T-cell (primary cell): Measurements from ENCODE around the gene ZNF710. TPM values are rescaled to one million over a fixed set of nuclear protein-coding genes. Genes with fewer than 3 reads are reported as not detected.

ENCODE experiments used
- ATAC-seq, 4 experiments: fragments of 200-7000 bp in 3 of 4; fragments of 150-1000 bp in 1 of 4; cut with Tn5 transposase; replicated peaks in 1 of 4; 1 replicate in 3 of 4; 2 replicates in 1 of 4; pipeline ENCODE4 v1.10.0; 2021; ENCODE audit warnings: moderate library complexity in 3 of 4, mild to moderate bottlenecking in 2 of 4, moderate number of reproducible peaks in 1 of 4
- CTCF ChIA-PET, 2 donors: fragments of 300-600 bp; sonication (Branson Sonifier 250); formaldehyde crosslinking; loops; one replicate each; lab custom pipeline; 2022; ENCODE audit warnings: antibody characterized with exemption in 2 of 2; lab: Charles Lee
- POLR2A ChIA-PET, 2 donors: fragments of 300-600 bp; sonication (Branson Sonifier 250); formaldehyde crosslinking; loops; one replicate each; lab custom pipeline; 2022; ENCODE audit warnings: antibody characterized with exemption in 2 of 2; lab: Charles Lee
- DNase-seq, 35 experiments: peaks; one replicate each; pipeline versions ENCODE4 v3.0.0 to v3.0.0-alpha.2; 2013 to 2023
- H3K27ac ChIP-seq: one replicate; pipeline ENCODE4 v1.5.1; 2013; ENCODE audit warnings: low read length
- H3K27me3 ChIP-seq, 2 experiments: replicated peaks in 1 of 2; 1 replicate in 1 of 2; 2 replicates in 1 of 2; pipeline versions ENCODE4 v1.6.1 to v1.7.0; 2013; ENCODE audit warnings: low read length in 1 of 2, mixed read lengths in 1 of 2; ENCODE audit not compliant: control insufficient read depth in 2 of 2, insufficient read depth in 2 of 2; ENCODE audit errors: extremely low read depth in 1 of 2
- H3K36me3 ChIP-seq, 2 donors: 1 replicate in 1 of 2; 2 replicates in 1 of 2; pipeline versions ENCODE4 v1.6.1 to v1.7.0; 2013; ENCODE audit warnings: low read length in 1 of 2; ENCODE audit not compliant: control insufficient read depth in 2 of 2, insufficient read depth in 1 of 2; ENCODE audit errors: extremely low read depth in 1 of 2
- H3K4me1 ChIP-seq, 2 experiments: 1 replicate in 1 of 2; 2 replicates in 1 of 2; pipeline versions ENCODE4 v1.6.1 to v1.7.0; 2013; ENCODE audit warnings: low read length in 2 of 2, mixed read lengths in 1 of 2; ENCODE audit not compliant: insufficient read depth in 2 of 2, control insufficient read depth in 1 of 2; ENCODE audit errors: extremely low read depth in 1 of 2
- H3K4me3 ChIP-seq, 2 donors: 1 replicate in 1 of 2; 2 replicates in 1 of 2; pipeline versions ENCODE4 v1.5.1 to v1.7.0; 2013; ENCODE audit warnings: mild to moderate bottlenecking in 2 of 2, low read length in 1 of 2, moderate library complexity in 1 of 2; ENCODE audit not compliant: control insufficient read depth in 1 of 2; ENCODE audit errors: extremely low read depth in 1 of 2
- H3K9me3 ChIP-seq: 2 replicates; pipeline ENCODE4 v1.7.0; 2013
- H3K27ac Mint-ChIP-seq, 2 donors: one replicate each; pipeline ENCODE4 v1.8.0; 2020 to 2021; ENCODE audit warnings: mild to moderate bottlenecking in 2 of 2, mixed read lengths in 2 of 2
- H3K27me3 Mint-ChIP-seq, 2 donors: one replicate each; pipeline ENCODE4 v1.8.0; 2021 to 2022; ENCODE audit warnings: mixed read lengths in 2 of 2
- H3K36me3 Mint-ChIP-seq: one replicate; pipeline ENCODE4 v1.8.0; 2021; ENCODE audit warnings: mixed read lengths
- H3K4me1 Mint-ChIP-seq, 3 donors: one replicate each; pipeline ENCODE4 v1.8.0; 2020 to 2022; ENCODE audit warnings: mixed read lengths in 3 of 3, mild to moderate bottlenecking in 1 of 3
- H3K4me3 Mint-ChIP-seq, 3 donors: one replicate each; pipeline ENCODE4 v1.8.0; 2020 to 2022; ENCODE audit warnings: mild to moderate bottlenecking in 3 of 3, mixed read lengths in 3 of 3, moderate library complexity in 3 of 3
- H3K9me3 Mint-ChIP-seq, 3 donors: one replicate each; pipeline ENCODE4 v1.8.0; 2020 to 2022; ENCODE audit warnings: mixed read lengths in 3 of 3
- WGBS: methylation state at CpG from one replicate; pipeline ENCODE4 v1.1.5; 2013; ENCODE audit warnings: missing lambda C conversion rate; ENCODE audit not compliant: insufficient coverage; 5-methylcytosine and 5-hydroxymethylcytosine counted together
- total RNA-seq, 35 experiments: library from RNA in 6 of 35; stranded (reverse) in 6 of 35; fragments of 120-200 nt in 1 of 35; gene quantifications; one replicate each; pipeline versions ENCODE4 v1.2.1 to v1.2.4 and lab custom pipeline; 2013 to 2026

ZNF710 gene
- total RNA-seq, 5 donors from 2014 or later (not counting 1 experiment from before 2014, with no cell fraction given): 11.8 to 21.2 (median 17.7) TPM

DNA sequence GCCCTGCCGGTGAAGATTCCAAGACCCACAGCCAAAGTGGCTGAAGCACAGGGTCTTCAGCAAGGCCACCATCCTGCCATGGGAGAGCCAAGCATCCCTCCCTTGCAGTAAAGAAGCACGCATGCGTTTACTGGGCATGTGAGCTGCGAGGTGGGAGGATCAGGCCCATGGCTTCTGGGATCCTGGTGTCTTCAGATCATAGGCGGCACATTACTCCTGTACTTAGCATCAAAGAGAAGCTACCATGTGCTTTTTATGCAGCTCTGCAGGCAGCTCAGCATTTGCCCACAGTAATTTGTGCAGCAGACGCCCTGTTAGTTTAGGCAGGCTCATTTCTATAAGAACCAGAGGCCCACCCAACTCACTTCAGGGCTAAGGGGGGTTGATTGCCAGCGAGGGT lies 55.4 kb downstream of the ZNF710 start:
- Histone ChIP-seq H3K9me3 (no peaks in the 10 kb centered on the region), H3K27me3 (no peaks in the 10 kb centered on the region), H3K4me3 (no peak overlapping the region), H3K27ac (no peak overlapping the region), H3K36me3 (no peaks in the 10 kb centered on the region), H3K4me1 (peaks cover 31 to 34% of the 10 kb centered on the region in 2 experiments)
- H3K4me1 Mint-ChIP-seq: peaks cover 37 to 53% (median 48%) of the 10 kb centered on the region in 3 donors
- ChIA-PET POLR2A (interaction anchor here in 1 of 2 donors (0.6 kb wide), 1 partner anchor 42 kb away, joined by 6 read pairs; no protein-coding TSS in a partner anchor), CTCF (interaction anchor here (0.6 to 0.7 kb wide), 2 partner anchors 14 to 103 kb away, joined by 3 read pairs; no protein-coding TSS in a partner anchor)
- no peak for DNase-seq
- no peaks in the 10 kb centered on the region for H3K27me3 Mint-ChIP-seq
- H3K27ac Mint-ChIP-seq: no peak overlapping the region
- H3K4me3 Mint-ChIP-seq: no peak overlapping the region
- ATAC-seq: no peak
- H3K36me3 Mint-ChIP-seq: no peaks in the 10 kb centered on the region
- no peaks in the 10 kb centered on the region for H3K9me3 Mint-ChIP-seq
- 76% methylated on average over 5 of the region's 7 CpGs for WGBS

DNA sequence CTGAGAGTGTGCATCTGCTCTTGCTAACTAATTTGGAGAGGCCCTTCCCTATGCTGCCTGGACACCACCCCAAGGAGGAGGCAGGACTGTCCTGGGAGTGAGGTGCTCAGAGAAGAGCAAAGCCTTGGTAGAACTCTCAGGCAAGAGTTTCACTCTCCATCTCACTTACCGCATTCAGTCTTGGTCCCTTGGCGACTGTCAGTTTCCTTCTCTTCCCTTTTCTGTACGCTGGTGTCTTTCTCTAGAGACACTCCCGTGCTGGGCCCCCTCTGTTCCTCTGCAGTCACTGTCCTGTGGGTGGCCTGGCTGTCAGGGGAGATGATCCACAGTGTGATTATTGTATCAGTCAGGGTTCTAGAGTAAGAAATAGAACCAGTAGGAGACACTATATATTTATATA lies 57.2 kb downstream of the ZNF710 start:
- Histone ChIP-seq H3K4me3 (no peak overlapping the region), H3K9me3 (no peaks in the 10 kb centered on the region), H3K36me3 (no peaks in the 10 kb centered on the region), H3K4me1 (peaks cover 41 to 52% of the 10 kb centered on the region in 2 experiments), H3K27me3 (no peaks in the 10 kb centered on the region), H3K27ac (peak overlapping the region; percentile 82)
- no peaks in the 10 kb centered on the region for H3K9me3 Mint-ChIP-seq
- ChIA-PET CTCF (no interaction called here), POLR2A (no interaction called here)
- peaks cover 49 to 66% (median 62%) of the 10 kb centered on the region in 3 donors for H3K4me1 Mint-ChIP-seq
- ATAC-seq (no peak), DNase-seq (no peak)
- no peaks in the 10 kb centered on the region for H3K27me3 Mint-ChIP-seq
- no CpG with 5 or more reads among the region's 4 CpGs for WGBS
- H3K27ac Mint-ChIP-seq: peak overlapping the region; percentile 33 to 93
- H3K4me3 Mint-ChIP-seq: no peak overlapping the region
- H3K36me3 Mint-ChIP-seq: no peaks in the 10 kb centered on the region

DNA sequence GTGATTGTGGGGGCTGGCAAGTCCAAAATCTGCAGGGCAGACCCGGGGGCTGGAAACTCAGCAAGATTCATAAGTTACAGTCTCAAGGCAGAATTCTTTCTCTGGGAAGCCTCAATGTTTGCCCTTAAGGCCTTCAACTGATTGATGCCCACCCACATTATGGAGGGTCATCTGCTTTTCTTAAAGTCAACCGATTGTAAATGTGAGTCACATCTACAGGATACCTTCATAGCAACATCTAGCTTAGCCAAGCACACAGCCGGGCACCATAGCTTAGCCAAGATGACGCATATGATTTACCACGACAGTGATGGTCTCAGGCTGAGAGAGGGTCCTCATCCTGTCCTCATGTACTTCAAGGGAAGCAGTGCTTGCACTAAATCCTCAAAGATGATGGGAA lies 57.7 kb downstream of the ZNF710 start:
- H3K36me3 ChIP-seq: no peaks in the 10 kb centered on the region
- no peak overlapping the region for H3K4me3 ChIP-seq
- peak overlapping the region; percentile 82 for H3K27ac ChIP-seq
- Mint-ChIP-seq H3K4me3 (peak overlapping the region in 1 of 3 donors; percentile 59), H3K27me3 (no peaks in the 10 kb centered on the region), H3K27ac (peak overlapping the region; percentile 93), H3K4me1 (peaks cover 51 to 65% (median 65%) of the 10 kb centered on the region in 3 donors), H3K9me3 (no peaks in the 10 kb centered on the region), H3K36me3 (no peaks in the 10 kb centered on the region)
- 100% methylated on average over 4 of the region's 5 CpGs for WGBS
- no peaks in the 10 kb centered on the region for H3K9me3 ChIP-seq
- ChIA-PET CTCF (no interaction called here), POLR2A (no interaction called here)
- ATAC-seq (no peak), DNase-seq (no peak)
- no peaks in the 10 kb centered on the region for H3K27me3 ChIP-seq
- peaks cover 41 to 53% of the 10 kb centered on the region in 2 experiments for H3K4me1 ChIP-seq

DNA sequence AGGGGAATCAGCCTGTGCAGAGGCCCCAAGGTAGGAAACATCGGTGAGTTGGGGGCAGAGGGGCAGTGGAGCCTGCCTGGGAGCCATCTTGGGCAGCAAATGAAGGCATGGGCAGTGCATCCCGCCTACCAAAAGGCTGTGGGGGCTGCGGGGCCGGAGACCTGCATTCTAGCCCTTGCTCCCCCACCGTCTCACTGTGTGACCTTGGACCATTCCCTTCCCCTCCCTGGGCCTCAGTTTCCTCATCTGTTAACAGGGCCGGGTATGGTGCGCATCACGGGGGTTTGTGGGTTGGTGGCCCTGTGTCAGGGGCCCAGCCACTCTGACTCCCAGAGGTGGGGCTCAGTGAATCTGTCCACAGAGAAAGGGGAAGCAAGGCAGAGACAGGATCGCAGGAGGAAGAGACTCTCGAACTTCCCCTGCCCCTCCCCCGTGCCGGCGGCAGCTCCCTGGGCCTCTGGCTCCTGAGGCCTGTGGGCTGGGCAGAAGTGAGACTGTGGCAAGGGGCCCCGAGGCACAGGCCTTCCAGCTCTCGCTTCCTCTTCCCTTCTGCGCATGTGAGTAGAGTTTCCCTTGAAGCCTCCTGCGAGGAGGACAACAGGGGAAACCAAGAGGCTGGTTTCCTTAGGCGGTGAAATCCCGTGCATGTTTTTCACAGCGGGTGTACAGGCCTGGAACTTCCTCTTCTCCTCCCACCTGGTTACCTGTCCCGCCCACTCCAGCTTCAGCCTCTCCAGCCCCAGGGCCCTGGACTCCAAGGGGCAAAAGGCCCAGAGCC lies 58.3 kb downstream of the ZNF710 start:
- H3K4me3 Mint-ChIP-seq: peak overlapping the region in 2 of 3 donors; percentile 37 to 59
- H3K4me1 Mint-ChIP-seq: peaks cover 49 to 64% (median 58%) of the 10 kb centered on the region in 3 donors
- Histone ChIP-seq H3K4me3 (peak overlapping the region in 1 of 2 donors; percentile 0), H3K36me3 (no peaks in the 10 kb centered on the region), H3K27ac (peak overlapping the region; percentile 82), H3K4me1 (peaks cover 39 to 53% of the 10 kb centered on the region in 2 experiments), H3K9me3 (no peaks in the 10 kb centered on the region), H3K27me3 (no peaks in the 10 kb centered on the region)
- peak overlapping the region; percentile 93 for H3K27ac Mint-ChIP-seq
- 23% methylated on average over 11 of the region's 21 CpGs for WGBS
- peak; percentile 37 to 83 (median 66) for DNase-seq
- CTCF ChIA-PET: interaction anchor here in 1 of 2 donors (0.9 kb wide), 1 partner anchor 56 kb away, joined by 3 read pairs; no protein-coding TSS in a partner anchor
- H3K9me3 Mint-ChIP-seq: no peaks in the 10 kb centered on the region
- no peaks in the 10 kb centered on the region for H3K27me3 Mint-ChIP-seq
- POLR2A ChIA-PET: no interaction called here
- ATAC-seq: peak; percentile 81 to 88 (median 86)
- H3K36me3 Mint-ChIP-seq: no peaks in the 10 kb centered on the region

DNA sequence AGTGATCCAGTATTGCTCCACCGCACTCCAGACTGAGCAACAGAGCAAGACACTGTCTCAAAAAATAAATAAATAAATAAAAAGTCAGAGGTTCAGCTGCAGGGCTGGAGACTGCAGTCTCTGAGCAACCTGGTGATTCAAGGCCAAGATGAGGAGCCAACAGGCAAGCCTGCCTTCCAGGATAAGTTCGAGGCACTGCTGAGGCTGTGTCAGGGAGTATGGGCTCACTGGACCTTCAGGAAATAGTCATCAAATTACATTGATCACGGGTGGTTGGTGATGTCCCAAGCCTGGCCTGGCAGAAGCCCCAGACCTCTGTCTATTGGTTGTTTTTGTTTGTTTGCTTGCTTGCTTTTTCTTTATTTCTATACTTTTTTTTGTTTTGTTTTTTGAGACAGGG lies 59.7 kb downstream of the ZNF710 start:
- Mint-ChIP-seq H3K4me3 (peak overlapping the region in 1 of 3 donors; percentile 54), H3K9me3 (no peaks in the 10 kb centered on the region), H3K36me3 (no peaks in the 10 kb centered on the region), H3K27me3 (no peaks in the 10 kb centered on the region), H3K4me1 (peaks cover 43 to 55% (median 46%) of the 10 kb centered on the region in 3 donors), H3K27ac (peak overlapping the region; percentile 72 to 93)
- no peak for ATAC-seq
- ChIA-PET CTCF (interaction anchor here in 1 of 2 donors (1.1 kb wide), 1 partner anchor 300 kb away, joined by 3 read pairs; no protein-coding TSS in a partner anchor), POLR2A (no interaction called here)
- peak overlapping the region; percentile 38 for H3K27ac ChIP-seq
- no peak overlapping the region for H3K4me3 ChIP-seq
- no peaks in the 10 kb centered on the region for H3K9me3 ChIP-seq
- H3K4me1 ChIP-seq: peaks cover 35 to 53% of the 10 kb centered on the region in 2 experiments
- WGBS: 67% methylated on average over 1 of the region's 3 CpGs
- no peaks in the 10 kb centered on the region for H3K36me3 ChIP-seq
- no peak for DNase-seq
- no peaks in the 10 kb centered on the region for H3K27me3 ChIP-seq

DNA sequence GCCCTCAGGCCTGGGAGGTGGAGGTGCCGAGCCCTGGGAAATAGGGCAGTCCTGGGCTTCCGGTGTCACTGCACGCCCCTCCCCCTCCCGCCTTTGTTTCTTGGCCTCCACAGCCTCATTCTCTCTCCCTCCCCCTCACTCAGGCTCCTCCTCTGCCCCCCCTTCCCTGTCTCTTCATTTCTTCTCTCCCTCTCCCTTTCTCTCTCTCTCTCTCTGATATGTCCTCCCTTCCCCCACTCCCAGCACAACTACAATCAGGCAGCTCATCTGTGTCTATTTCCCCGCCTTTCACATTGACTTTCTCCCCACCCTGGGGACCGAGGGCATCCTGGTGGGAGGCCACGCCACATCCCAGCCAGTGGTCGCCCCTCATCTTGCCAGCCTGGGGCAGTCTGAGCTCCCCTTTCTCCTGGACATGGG lies 60.9 kb downstream of the ZNF710 start:
- DNase-seq: peak in 31 of 35 experiments; percentile 18 to 64 (median 38)
- Mint-ChIP-seq H3K27ac (peak overlapping the region; percentile 83 to 86), H3K4me3 (peak overlapping the region in 1 of 3 donors; percentile 54), H3K36me3 (peaks cover 5% of the 10 kb centered on the region), H3K27me3 (no peaks in the 10 kb centered on the region), H3K9me3 (no peaks in the 10 kb centered on the region), H3K4me1 (peaks cover 43 to 54% (median 46%) of the 10 kb centered on the region in 3 donors)
- ChIA-PET POLR2A (no interaction called here), CTCF (interaction anchor here (0.6 to 0.9 kb wide), 2 partner anchors 10 to 1246 kb away, joined by 3 to 6 read pairs; no protein-coding TSS in a partner anchor)
- H3K36me3 ChIP-seq: no peaks in the 10 kb centered on the region
- peaks cover 35 to 53% of the 10 kb centered on the region in 2 experiments for H3K4me1 ChIP-seq
- no peaks in the 10 kb centered on the region for H3K27me3 ChIP-seq
- no peak overlapping the region for H3K4me3 ChIP-seq
- WGBS: 36% methylated on average over 4 of the region's 8 CpGs
- H3K27ac ChIP-seq: peak overlapping the region; percentile 68
- H3K9me3 ChIP-seq: no peaks in the 10 kb centered on the region
- peak in 2 of 4 experiments; percentile 21 for ATAC-seq
